Ishikawa (cell line): ENCODE measurements around the gene USP12.

Source experiments
- CEBPB ChIP-seq: IDR thresholded peaks from 2 replicates; pipeline ENCODE4 v1.6.1; 2012
- EGR1 ChIP-seq: IDR thresholded peaks from 2 replicates; pipeline ENCODE4 v1.6.1; 2012
- REST ChIP-seq: IDR thresholded peaks from 2 replicates; pipeline ENCODE4 v1.6.1; 2012; ENCODE audit warnings: low read depth, mild to moderate bottlenecking
- TEAD4 ChIP-seq: IDR thresholded peaks from 2 replicates; pipeline ENCODE4 v1.6.1; 2012

DNA sequence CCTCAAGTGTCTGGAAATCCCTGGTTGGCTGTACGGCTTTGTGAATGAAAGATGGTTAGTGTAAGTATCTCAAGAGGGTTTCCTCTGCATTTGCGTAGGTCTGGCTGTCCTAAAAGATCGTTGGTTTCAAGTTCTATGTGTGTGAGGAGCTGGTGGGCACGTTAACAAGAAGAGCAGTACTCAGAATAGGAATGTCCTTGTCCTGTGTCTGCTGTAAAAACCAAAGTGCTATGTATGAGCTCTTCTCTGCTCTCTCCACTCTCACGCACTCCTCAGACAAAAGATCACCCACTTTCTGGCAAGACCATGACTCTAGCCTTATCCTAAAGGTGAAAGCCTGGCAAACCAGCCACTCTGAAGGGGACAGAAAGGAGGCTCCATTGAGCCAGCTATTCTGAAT is 39.1 kb downstream of the USP12 start:
- no peak for TF ChIP-seq CEBPB
- TF ChIP-seq TEAD4, result no peak
- TF ChIP-seq REST, result no peak
- no peak for TF ChIP-seq EGR1
